LNCAP (cell line): ENCODE results near the gene PI3.

Experiments used
- TF ChIP-seq, protein P1 (sequence below): fragments of 450-650 bp; IDR thresholded peaks from 2 replicates; pipeline ENCODE4 v1.5.1; 2017; ENCODE audit warnings: mild to moderate bottlenecking

Gene PI3

DNA sequence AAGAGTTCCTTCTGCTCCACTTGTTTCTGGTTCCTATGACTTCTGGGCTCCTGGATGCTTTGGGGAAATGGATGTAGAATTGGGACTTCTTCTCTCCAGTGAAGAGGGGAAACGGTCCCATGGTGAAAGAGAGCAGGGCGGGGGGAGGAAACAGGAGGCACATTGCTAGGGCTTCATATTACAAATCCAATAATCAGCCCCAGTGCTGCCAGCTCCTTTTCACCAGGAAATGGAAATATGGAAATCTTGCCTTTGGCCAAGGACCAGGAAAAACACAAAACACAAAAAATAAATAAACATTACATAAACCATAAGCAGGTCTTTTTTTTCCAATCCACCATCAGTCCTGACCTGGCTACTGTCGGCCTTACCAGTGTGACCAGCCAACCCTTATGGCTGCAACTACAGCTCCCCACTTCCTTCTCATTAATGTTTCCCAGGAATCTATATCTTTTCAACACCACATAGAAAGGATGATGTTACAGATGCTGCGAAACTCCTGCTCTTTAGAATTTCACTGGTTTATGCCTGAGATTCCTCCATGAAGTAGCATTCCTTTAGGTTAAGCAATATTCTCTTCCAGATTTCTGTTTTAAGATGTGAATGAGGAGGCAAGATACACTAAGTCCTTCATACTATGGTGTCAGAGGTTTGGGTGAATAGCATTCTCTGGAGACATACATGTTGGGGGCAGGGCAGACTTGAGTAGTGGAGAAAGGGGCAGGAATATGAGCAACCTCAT, 2.0 kb downstream of the PI3 start:
- TF ChIP-seq, protein P1, sequence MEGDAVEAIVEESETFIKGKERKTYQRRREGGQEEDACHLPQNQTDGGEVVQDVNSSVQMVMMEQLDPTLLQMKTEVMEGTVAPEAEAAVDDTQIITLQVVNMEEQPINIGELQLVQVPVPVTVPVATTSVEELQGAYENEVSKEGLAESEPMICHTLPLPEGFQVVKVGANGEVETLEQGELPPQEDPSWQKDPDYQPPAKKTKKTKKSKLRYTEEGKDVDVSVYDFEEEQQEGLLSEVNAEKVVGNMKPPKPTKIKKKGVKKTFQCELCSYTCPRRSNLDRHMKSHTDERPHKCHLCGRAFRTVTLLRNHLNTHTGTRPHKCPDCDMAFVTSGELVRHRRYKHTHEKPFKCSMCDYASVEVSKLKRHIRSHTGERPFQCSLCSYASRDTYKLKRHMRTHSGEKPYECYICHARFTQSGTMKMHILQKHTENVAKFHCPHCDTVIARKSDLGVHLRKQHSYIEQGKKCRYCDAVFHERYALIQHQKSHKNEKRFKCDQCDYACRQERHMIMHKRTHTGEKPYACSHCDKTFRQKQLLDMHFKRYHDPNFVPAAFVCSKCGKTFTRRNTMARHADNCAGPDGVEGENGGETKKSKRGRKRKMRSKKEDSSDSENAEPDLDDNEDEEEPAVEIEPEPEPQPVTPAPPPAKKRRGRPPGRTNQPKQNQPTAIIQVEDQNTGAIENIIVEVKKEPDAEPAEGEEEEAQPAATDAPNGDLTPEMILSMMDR, result no peak

DNA sequence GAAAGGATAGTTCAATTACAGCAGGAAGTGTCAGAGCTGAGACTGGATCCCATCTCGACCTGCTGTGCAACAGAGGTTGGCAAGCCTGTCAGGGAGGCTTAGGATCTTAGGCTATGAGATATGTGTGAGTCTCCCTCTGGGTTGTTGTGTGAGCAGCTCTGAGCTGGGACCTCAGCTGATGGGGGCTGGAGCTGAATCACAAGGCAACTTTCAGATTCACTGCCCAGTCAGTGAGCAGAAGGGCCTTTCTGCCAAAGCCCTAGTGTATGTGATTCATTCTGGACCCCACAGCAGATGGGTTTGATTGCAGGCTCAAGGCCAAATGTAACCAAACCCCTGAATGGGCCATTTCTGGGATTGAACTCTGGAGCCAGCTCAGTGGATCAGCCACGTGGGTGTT, 4.5 kb downstream of the PI3 start:
- TF ChIP-seq, protein P1, result no peak

DNA sequence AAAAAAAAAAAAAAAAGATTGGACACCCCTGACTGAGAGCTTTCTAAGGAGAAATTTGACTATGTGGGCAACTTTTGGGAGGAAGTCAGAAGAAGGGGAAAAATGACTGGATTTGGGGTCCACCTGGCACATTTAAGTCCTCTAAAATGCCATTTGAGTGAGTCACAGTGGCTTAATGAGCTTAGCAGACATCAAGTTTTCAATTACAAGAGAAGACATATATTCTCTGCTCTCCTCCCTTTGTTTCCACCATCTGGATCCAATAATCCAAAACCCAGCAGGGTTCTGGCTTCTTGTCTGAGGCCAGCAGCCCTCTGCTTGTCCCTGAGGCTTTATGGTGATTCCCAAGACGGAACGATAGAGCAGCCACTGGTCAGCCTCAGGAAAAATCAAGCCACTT, 6.9 kb downstream of the PI3 start:
- TF ChIP-seq, protein P1, result no peak

DNA sequence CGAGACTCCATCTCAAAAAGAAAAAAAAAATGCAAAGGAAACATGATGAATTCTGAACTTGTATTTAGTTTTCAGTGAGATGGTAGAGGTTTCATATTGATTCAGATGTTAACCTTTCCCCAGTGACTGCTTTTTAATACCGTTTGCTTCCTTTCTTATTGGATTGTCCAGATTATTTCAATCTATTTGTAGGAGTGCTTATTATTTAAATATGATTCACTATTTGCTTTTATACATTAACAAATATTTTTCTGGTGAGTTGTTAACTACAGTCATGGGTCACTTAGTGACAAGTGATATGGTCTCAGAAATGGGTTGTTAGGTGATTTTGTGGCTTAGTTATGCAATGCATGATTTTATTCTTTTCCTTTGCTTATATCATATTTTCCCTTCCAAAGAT, 8.4 kb downstream of the PI3 start:
- TF ChIP-seq, protein P1, result no peak

DNA sequence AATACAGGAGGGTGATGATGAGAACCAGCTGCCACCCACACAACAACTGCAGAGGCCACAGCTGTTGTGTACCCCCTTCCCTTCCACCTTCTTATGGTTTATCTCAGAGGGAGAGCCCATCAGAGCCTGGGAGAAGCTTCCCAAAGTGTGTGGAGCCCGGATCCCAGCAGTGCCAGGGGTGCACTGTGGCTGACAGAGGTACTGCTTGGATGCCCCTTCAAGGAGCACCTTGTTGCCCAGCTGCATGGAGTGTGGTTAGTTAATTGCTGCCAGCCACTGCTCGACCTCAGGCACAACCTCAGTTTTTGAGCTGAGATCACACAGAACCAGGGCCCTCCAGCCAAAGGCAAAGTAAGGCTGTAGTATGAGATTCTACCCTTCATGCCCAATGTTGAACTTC, 13.0 kb downstream of the PI3 start:
- TF ChIP-seq, protein P1, result no peak

DNA sequence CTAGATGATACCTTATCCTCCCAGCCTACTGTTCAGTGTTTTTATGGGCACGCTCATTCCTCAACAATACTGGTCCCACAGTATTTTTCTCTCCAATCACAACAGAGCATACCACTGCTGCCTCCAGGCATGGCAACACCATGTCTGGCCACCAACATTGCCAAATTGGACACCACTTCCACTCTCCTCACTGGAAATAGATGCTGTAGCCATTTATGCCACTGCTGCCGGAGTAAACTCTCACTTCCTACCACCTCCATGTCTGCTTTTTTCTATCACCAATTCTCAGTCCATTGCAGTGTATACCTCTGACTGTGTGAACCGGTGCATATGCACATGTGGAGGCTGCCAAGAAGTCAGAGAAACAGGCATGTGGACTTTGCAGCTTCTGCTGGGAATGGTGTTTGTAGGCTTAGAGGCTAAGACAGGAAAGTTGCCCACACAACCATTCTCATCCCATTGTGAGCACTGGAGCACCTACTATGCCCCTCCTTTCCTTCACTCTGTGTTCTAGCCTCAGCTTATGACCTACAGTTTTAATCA, 14.4 kb downstream of the PI3 start:
- TF ChIP-seq, protein P1, result no peak

DNA sequence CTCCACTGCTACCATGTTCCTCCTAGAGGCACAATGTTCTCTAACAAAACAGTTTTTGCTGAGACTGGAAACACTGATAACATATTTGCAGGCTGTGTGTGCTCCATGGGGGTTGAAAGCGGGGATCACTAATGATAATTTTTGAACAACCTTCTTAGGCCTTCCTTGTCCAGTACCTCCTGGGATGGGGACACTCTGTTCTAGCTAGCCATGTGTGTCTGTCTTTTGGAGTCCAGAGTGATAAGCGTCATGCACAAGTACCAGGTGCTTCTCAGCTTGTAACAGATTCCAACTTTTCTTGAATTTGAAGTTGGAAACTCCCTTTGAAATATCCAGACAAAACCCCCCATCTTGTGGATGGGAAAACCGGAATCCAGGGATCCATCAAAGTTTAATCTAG, 15.2 kb downstream of the PI3 start:
- TF ChIP-seq, protein P1, result no peak
